GM12878 (cell line): ENCODE results near the gene TESK1. TPM values are rescaled to one million over a fixed set of nuclear protein-coding genes. Genes with fewer than 3 reads are reported as not detected.

Source experiments
- ATAC-seq: fragments of 200-7000 bp; cut with Tn5 transposase; 3 replicates; pipeline ENCODE4 v1.9.1; 2020; ENCODE audit warnings: mild to moderate bottlenecking, moderate library complexity
- BruUV-seq: library from RNA; stranded (reverse); fragments of 400-500 nt; replicated peaks from 2 replicates; lab custom pipeline; 2021; lab: Mats Ljungman, UMichigan
- CTCF ChIA-PET: fragments of 300-600 bp; sonication (Branson Sonifier 250); formaldehyde crosslinking; extraction: SDS; loops from one replicate; lab custom pipeline; 2021; ENCODE audit warnings: inconsistent platforms; lab: Yijun Ruan, JAX
- POLR2A ChIA-PET: fragments of 350-600 bp; formaldehyde crosslinking; extraction: SDS; loops from one replicate; lab custom pipeline; 2021; ENCODE audit warnings: inconsistent platforms; lab: Charles Lee
- RAD21 ChIA-PET: fragments of 300-600 bp; sonication (Branson Sonifier 250); formaldehyde crosslinking; loops from one replicate; lab custom pipeline; 2023; ENCODE audit warnings: antibody characterized with exemption; ENCODE audit not compliant: unreplicated experiment; lab: Charles Lee
- SMC1A ChIA-PET: fragments of 300-600 bp; sonication (Branson Sonifier 250); formaldehyde crosslinking; loops from one replicate; lab custom pipeline; 2023; ENCODE audit not compliant: unreplicated experiment, uncharacterized antibody; lab: Charles Lee
- DNase-seq: peaks from one replicate; pipeline ENCODE4 v3.0.0-alpha.2; 2011; ENCODE audit warnings: low read depth, low spot score
- FAIRE-seq: peaks from 3 replicates; lab custom pipeline; 2011; peaks lifted over from hg19 to GRCh38; lab: Jason Lieb, UNC
- H2AFZ ChIP-seq: 2 replicates; pipeline ENCODE4 v1.6.0; 2011; ENCODE audit warnings: low read depth, low read length, control low read depth; ENCODE audit not compliant: control insufficient read depth
- H3K27ac ChIP-seq: 2 replicates; pipeline ENCODE4 v1.5.1; 2011; ENCODE audit warnings: control low read depth; ENCODE audit not compliant: control insufficient read depth, insufficient read depth
- H3K27me3 ChIP-seq, 2 experiments: replicated peaks in 1 of 2; 2 replicates each; pipeline versions ENCODE4 v1.6.0 to v1.6.1; 2011; ENCODE audit warnings: low read length in 1 of 2; ENCODE audit not compliant: control insufficient read depth in 2 of 2, insufficient read depth in 2 of 2
- H3K36me3 ChIP-seq, 2 experiments: 2 replicates each; pipeline ENCODE4 v1.5.1; 2011; ENCODE audit warnings: low read length in 1 of 2; ENCODE audit not compliant: control insufficient read depth in 2 of 2, insufficient read depth in 2 of 2
- H3K4me1 ChIP-seq: 2 replicates; pipeline ENCODE4 v1.6.1; 2011; ENCODE audit warnings: mild to moderate bottlenecking, low read length, moderate library complexity, mixed read lengths; ENCODE audit not compliant: control insufficient read depth, insufficient read depth
- H3K4me2 ChIP-seq: 2 replicates; pipeline ENCODE4 v1.6.0; 2011; ENCODE audit warnings: control low read depth; ENCODE audit not compliant: control insufficient read depth, insufficient read depth
- H3K4me3 ChIP-seq: fragments of 200-600 bp; sonication (generic); 2 replicates; pipeline ENCODE4 v1.5.1; 2016
- H3K79me2 ChIP-seq: 2 replicates; pipeline ENCODE4 v1.6.0; 2011; ENCODE audit warnings: low read length; ENCODE audit not compliant: control insufficient read depth, insufficient read depth
- H3K9ac ChIP-seq: 2 replicates; pipeline ENCODE4 v1.8.0; 2011; ENCODE audit warnings: low read length, control low read depth, mixed read lengths; ENCODE audit not compliant: control insufficient read depth, insufficient read depth
- H3K9me3 ChIP-seq: replicated peaks from 3 replicates; pipeline ENCODE4 v1.5.1; 2011; ENCODE audit warnings: mild to moderate bottlenecking, low read length; ENCODE audit not compliant: control insufficient read depth, insufficient read depth
- H4K20me1 ChIP-seq: 2 replicates; pipeline ENCODE4 v1.6.0; 2011; ENCODE audit not compliant: control insufficient read depth, insufficient read depth
- ASH2L ChIP-seq: fragments of 300-600, 200-600 bp; sonication (generic); IDR thresholded peaks from 2 replicates; pipeline ENCODE4 v1.6.1; 2017; ENCODE audit warnings: low read depth, mild to moderate bottlenecking, borderline replicate concordance
- BACH1 ChIP-seq: fragments of 450-650 bp; IDR thresholded peaks from 2 replicates; pipeline ENCODE4 v1.6.1; 2017; ENCODE audit warnings: mild to moderate bottlenecking, borderline replicate concordance
- BCL11A ChIP-seq: IDR thresholded peaks from 2 replicates; pipeline ENCODE4 v1.6.1; 2011; ENCODE audit warnings: low read depth, low read length
- CBX3 ChIP-seq: fragments of 200-600 bp; sonication (generic); IDR thresholded peaks from 2 replicates; pipeline ENCODE4 v1.6.1; 2016; ENCODE audit warnings: low read depth, borderline replicate concordance
- CBX5 ChIP-seq: sonication (generic); IDR thresholded peaks from 2 replicates; pipeline ENCODE4 v1.6.1; 2016; ENCODE audit warnings: low read depth, moderate library complexity, mild to moderate bottlenecking, inconsistent platforms
- E2F4 ChIP-seq: IDR thresholded peaks from 2 replicates; pipeline ENCODE4 v1.6.1; 2012; ENCODE audit warnings: low read depth, low read length, improper control_type of control experiment
- EGR1 ChIP-seq, 2 experiments: IDR thresholded peaks; 1 replicate in 1 of 2; 2 replicates in 1 of 2; pipeline ENCODE4 v1.6.1; 2011 to 2012; ENCODE audit warnings: low read depth in 2 of 2, low read length in 2 of 2, borderline replicate concordance in 1 of 2, mild to moderate bottlenecking in 1 of 2, moderate library complexity in 1 of 2
- MEF2B ChIP-seq: fragments of 450-650 bp; IDR thresholded peaks from 2 replicates; pipeline ENCODE4 v1.6.1; 2018; ENCODE audit warnings: mild to moderate bottlenecking, moderate library complexity; ENCODE audit not compliant: partially characterized antibody, poor library complexity, severe bottlenecking
- SKIL ChIP-seq: fragments of 450-650 bp; IDR thresholded peaks from 2 replicates; pipeline ENCODE4 v1.6.1; 2017; ENCODE audit warnings: mild to moderate bottlenecking, low read depth, inconsistent platforms; ENCODE audit not compliant: poor library complexity, severe bottlenecking
- TARDBP ChIP-seq: IDR thresholded peaks from 2 replicates; pipeline ENCODE4 v1.6.1; 2016; ENCODE audit warnings: borderline replicate concordance
- WGBS: methylation state at CpG from one replicate; pipeline ENCODE4 v1.1.6; 2016; ENCODE audit warnings: low lambda C conversion rate; ENCODE audit not compliant: insufficient replicate concordance, insufficient coverage; ENCODE audit errors: missing lambda C conversion rate; 5-methylcytosine and 5-hydroxymethylcytosine counted together
- in situ Hi-C: fragments of 300-500 bp; cut with MboI; formaldehyde crosslinking; loops from 9 replicates; pipeline ENCODE4 v1.14.3; 2018; ENCODE audit warnings: mixed read lengths
- intact Hi-C: fragments of 100-400 bp; cut with micrococcal nuclease; formaldehyde crosslinking; loops from one replicate; pipeline ENCODE4 v1.14.2; 2022; ENCODE audit not compliant: unreplicated experiment
- polyA plus RNA-seq, 11 experiments: library from polyadenylated mRNA; depleted of rRNA in 4 of 11; unstranded in 6 of 11; stranded (reverse) in 5 of 11; fragments of >200 nt; fragmentation: Nextera tagmentation in 4 of 11; fragmentation: Illumina TruSeq in 1 of 11; extraction: Ambion mirVana in 4 of 11; extraction: Trizol in 1 of 11; gene quantifications; 1 replicate in 1 of 11; 2 replicates in 10 of 11; pipeline versions ENCODE4 v1.2.1 to v1.2.3, GENCODE V29; 2011 to 2016; ENCODE audit warnings: inconsistent platforms in 2 of 11, missing spikeins in 2 of 11, low read depth in 1 of 11
- total RNA-seq, 4 experiments: library from RNA; depleted of rRNA in 3 of 4; stranded (reverse); fragments of >200 nt in 3 of 4; fragmentation: Illumina TruSeq in 1 of 4; extraction: Trizol in 1 of 4; gene quantifications; 2 replicates each; pipeline versions ENCODE4 v1.2.1 to v1.2.3, GENCODE V29; 2013 to 2021

TESK1 gene
- total and polyA plus RNA-seq, 10 of the 15 experiments (the other 5 are each of a cell fraction or from before 2014, with no cell fraction given), result 0.16 to 19.5 (median 7.9) TPM; not detected in 1

- Histone ChIP-seq H3K9me3 (no peaks in the 10 kb centered on the region), H3K27ac (no peak overlapping the region), H3K4me1 (no peaks in the 10 kb centered on the region), H3K4me3 (no peak overlapping the region), H3K27me3 (no peaks in the 10 kb centered on the region), H4K20me1 (no peaks in the 10 kb centered on the region), H3K36me3 (no peaks in the 10 kb centered on the region), H3K4me2 (no peak overlapping the region), H3K9ac (no peak overlapping the region), H2AFZ (no peak overlapping the region), H3K79me2 (no peaks in the 10 kb centered on the region)
- DNase-seq, result no peak
- TF ChIP-seq BCL11A, result no peak
- TF ChIP-seq E2F4, result no peak
- no peak for TF ChIP-seq EGR1 (IDR thresholded peaks at IDR 0.05; ENCODE audit: borderline replicate concordance in 1 of 2, low read depth in 2 of 2, low read length in 2 of 2)
- TF ChIP-seq SKIL, result no peak
- no peak for TF ChIP-seq MEF2B
- TF ChIP-seq CBX5, result no peak
- TF ChIP-seq CBX3, result no peak
- no peak for TF ChIP-seq ASH2L
- TF ChIP-seq TARDBP, result no peak
- no peak for TF ChIP-seq BACH1
- ChIA-PET RAD21 (no interaction called here), POLR2A (no interaction called here), CTCF (interaction anchor here (1.0 to 1.5 kb wide), 2 partner anchors 8 to 9 kb away, joined by 3 to 5 read pairs; no protein-coding TSS in a partner anchor), SMC1A (no interaction called here)
- in situ Hi-C loops, result no loop called here
- 14% methylated on average over 3 of the region's 3 CpGs for WGBS
- intact Hi-C loops, result no loop called here
- BruUV-seq, result no TSS peak
- ATAC-seq, result no peak
- FAIRE-seq, result no peak
Observed at GRCh38 chr9:35556776-35557175, 48.3 kb upstream of the TESK1 start.
